Measurements from ENCODE around the gene OR5K2. TPM values are rescaled to one million over a fixed set of nuclear protein-coding genes. Genes with fewer than 3 reads are reported as not detected.

The OR5K2 gene
- total RNA-seq, 1 experiment from 2014 or later, result not detected

GRCh38 chr3:98519351-98519750 lies 21.9 kb downstream of the OR5K2 start:
- H3K27me3 Mint-ChIP-seq (ENCODE audit: low read depth), result no peaks in the 10 kb centered on the region
- H3K4me3 Mint-ChIP-seq, result no peak overlapping the region
- ATAC-seq (no peak), DNase-seq (ENCODE audit: low spot score) (no peak)
- peaks cover 46% of the 10 kb centered on the region for H3K4me1 Mint-ChIP-seq
- peak overlapping the region; percentile 24; the same call in 1 of the 2 replicates for H3K27ac Mint-ChIP-seq
- ChIA-PET POLR2A (no interaction called here), CTCF (no interaction called here)
- no peaks in the 10 kb centered on the region for H3K9me3 Mint-ChIP-seq
- TF ChIP-seq E2F1 (CRISPR knock-in tag; IDR thresholded peaks at IDR 0.05), result no peak
- TF ChIP-seq TEAD4 (CRISPR knock-in tag; IDR thresholded peaks at IDR 0.05), result no peak
- no peak for TF ChIP-seq ZNF232 (CRISPR knock-in tag; IDR thresholded peaks at IDR 0.05)
- no peak for TF ChIP-seq SMAD4 (CRISPR knock-in tag; IDR thresholded peaks at IDR 0.05)
- no peak for TF ChIP-seq HMGXB4 (CRISPR knock-in tag; IDR thresholded peaks at IDR 0.05)
- no peak for TF ChIP-seq FOXJ3 (CRISPR knock-in tag; IDR thresholded peaks at IDR 0.05; ENCODE audit: borderline replicate concordance)
- no peak for TF ChIP-seq ATF6 (CRISPR knock-in tag; IDR thresholded peaks at IDR 0.05)
- no peak for TF ChIP-seq IRF2 (CRISPR knock-in tag; IDR thresholded peaks at IDR 0.05; ENCODE audit: borderline replicate concordance, low read depth)
- no peak for TF ChIP-seq STAT6 (CRISPR knock-in tag; conservative IDR thresholded peaks at IDR 0.05; ENCODE audit: low read depth)
- no peak for TF ChIP-seq E2F4 (CRISPR knock-in tag; IDR thresholded peaks at IDR 0.05; ENCODE audit: borderline replicate concordance, low read depth)
- no peak for TF ChIP-seq TCF7 (CRISPR knock-in tag; IDR thresholded peaks at IDR 0.05; ENCODE audit: low read depth)
- TF ChIP-seq PRDM15 (CRISPR knock-in tag; IDR thresholded peaks at IDR 0.05), result no peak
- no peak for TF ChIP-seq EMX1 (CRISPR knock-in tag; IDR thresholded peaks at IDR 0.05)
- TF ChIP-seq ATF3 (CRISPR knock-in tag; conservative IDR thresholded peaks at IDR 0.05), result no peak
- no peak for TF ChIP-seq CREM (CRISPR knock-in tag; IDR thresholded peaks at IDR 0.05)
- TF ChIP-seq FOXP1 (CRISPR knock-in tag; IDR thresholded peaks at IDR 0.05; ENCODE audit: borderline replicate concordance), result no peak
- no peak for TF ChIP-seq ZNF425 (CRISPR knock-in tag; conservative IDR thresholded peaks at IDR 0.05)
- TF ChIP-seq ZNF138 (CRISPR knock-in tag; conservative IDR thresholded peaks at IDR 0.05), result no peak
- TF ChIP-seq NFATC4 (CRISPR knock-in tag; IDR thresholded peaks at IDR 0.05), result no peak
- H3K36me3 Mint-ChIP-seq, result peaks cover 46% of the 10 kb centered on the region

Measured in WTC11 (cell line).